Stimulated activated CD4-positive, alpha-beta T cell treated with anti-CD3 and anti-CD28 coated beads, Interleukin-4, amount 100 ng/mL, for 4 hours (primary cell): Measurements from ENCODE around the gene GRAMD1A.
"Not testable (repeated sequence)": the region's sequence is repeated elsewhere in the genome, so short reads cannot be mapped to it uniquely, and the experiment has no call there.

ENCODE experiments used
- DNase-seq, 2 experiments: peaks; one replicate each; pipeline ENCODE4 v3.0.0-alpha.2; 2020

GRAMD1A gene

GRCh38 chr19:35004517-35005255, 4.6 kb downstream of the GRAMD1A start:
- no peak for DNase-seq

GRCh38 chr19:35005256-35005977, 5.3 kb downstream of the GRAMD1A start:
- no peak for DNase-seq

DNA sequence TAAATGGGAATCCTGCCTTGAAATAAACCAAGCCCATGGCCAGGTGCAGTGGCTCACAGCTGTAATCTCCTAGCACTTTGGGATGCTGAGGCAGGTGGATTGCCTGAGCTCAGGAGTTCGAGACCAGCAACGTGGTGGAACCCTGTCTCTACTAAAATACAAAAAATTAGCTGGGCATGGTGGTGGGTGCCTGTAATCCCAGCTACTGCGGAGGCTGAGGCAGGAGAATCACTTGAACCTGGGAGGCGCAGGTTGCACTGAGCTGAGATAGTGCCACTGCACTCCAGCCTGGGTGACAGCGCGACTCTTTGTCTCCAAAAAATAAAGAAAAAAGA, 5.9 kb downstream of the GRAMD1A start:
- not testable (repeated sequence) for DNase-seq

- no peak for DNase-seq
Observed at GRCh38 chr19:35006342-35006998, 6.3 kb downstream of the GRAMD1A start.

DNA sequence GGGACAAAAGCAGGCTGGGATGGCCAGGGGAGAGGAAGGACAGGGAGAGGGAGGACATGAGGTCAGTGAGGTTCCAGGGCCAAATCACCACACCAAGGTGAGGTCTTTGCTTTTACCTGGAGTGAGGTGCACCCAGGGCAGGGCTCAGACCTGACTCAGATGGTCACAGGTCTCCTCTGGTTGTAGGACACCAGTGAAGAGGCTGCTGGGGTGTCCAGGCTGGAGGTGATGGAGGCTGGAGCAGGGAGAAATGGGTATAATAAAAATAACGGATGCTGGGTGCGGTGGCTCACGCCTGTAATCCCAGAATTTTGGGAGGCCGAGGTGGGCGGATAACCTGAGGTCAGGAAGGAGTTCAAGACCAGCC, 6.9 kb downstream of the GRAMD1A start:
- DNase-seq = no peak

DNA sequence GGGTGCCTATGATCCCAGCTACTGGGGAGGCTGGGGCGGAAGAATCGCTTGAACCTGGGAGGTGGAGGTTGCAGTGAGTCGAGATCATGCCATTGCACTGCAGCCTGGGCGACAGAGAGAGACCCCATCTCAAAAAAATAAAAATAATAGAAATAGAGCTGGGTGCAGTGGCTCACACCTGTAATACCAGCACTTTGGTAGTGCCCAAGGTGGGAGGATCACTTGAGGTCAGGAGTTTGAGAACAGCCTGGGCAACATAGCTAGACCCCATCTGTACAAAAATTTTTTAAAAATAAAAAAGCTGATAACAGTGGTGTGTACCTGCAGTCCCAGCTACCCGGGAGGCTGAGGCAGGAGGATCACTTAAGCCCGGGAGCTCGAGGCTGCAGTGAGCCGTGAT, 7.3 kb downstream of the GRAMD1A start:
- DNase-seq = not testable (repeated sequence)

GRCh38 chr19:35008891-35009341, 8.8 kb downstream of the GRAMD1A start:
- no peak for DNase-seq

- no peak for DNase-seq
Observed at GRCh38 chr19:35009424-35010415, 9.6 kb downstream of the GRAMD1A start.

GRCh38 chr19:35011091-35011689, 11.1 kb downstream of the GRAMD1A start:
- no peak for DNase-seq

GRCh38 chr19:35011737-35012682, 11.9 kb downstream of the GRAMD1A start:
- DNase-seq = no peak

DNA sequence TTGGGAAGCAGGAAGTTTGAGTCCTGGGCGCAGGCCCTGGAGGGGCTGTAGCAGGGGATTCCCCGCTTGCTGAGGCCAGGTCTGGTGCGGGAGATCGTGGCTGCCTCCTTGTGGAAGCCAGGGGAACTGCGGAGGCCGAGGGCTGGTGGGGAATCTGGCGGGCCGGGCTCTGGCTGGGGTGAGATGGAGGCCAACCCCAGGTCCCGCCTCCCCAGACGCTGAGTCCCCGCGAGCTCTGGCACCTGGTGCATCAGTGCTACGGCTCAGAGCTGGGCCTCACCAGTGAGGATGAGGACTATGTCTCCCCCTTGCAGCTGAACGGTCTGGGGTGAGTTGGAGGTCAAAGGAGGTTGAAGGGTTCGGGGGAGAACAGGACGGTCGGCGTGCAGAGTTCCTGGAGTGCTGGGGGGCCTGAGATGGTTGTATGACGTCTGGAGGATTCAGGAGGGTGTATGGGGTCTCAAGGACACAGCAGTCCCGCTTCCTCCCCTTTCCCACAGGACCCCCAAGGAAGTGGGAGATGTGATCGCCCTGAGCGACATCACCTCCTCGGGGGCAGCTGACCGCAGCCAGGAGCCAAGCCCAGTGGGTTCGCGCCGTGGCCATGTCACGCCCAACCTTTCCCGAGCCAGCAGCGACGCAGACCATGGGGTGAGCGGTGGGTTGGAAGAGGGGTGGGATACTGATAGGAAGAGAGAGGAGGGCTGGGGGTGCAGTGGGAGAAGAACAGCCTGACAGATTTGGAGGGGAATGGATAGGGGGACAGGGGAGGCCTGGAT, 13.1 kb downstream of the GRAMD1A start:
- peak; percentile 72 to 81 for DNase-seq

GRCh38 chr19:35013820-35014754, 14.0 kb downstream of the GRAMD1A start:
- DNase-seq = peak in 1 of 2 experiments; percentile 53

- DNase-seq = not testable (repeated sequence)
Observed at GRCh38 chr19:35014774-35015173, 14.7 kb downstream of the GRAMD1A start.

GRCh38 chr19:35015270-35015953, 15.3 kb downstream of the GRAMD1A start:
- no peak for DNase-seq

GRCh38 chr19:35015954-35016351, 15.8 kb downstream of the GRAMD1A start:
- DNase-seq = no peak

- DNase-seq = no peak
Observed at GRCh38 chr19:35017507-35017906, 17.4 kb downstream of the GRAMD1A start.

- DNase-seq = no peak
Observed at GRCh38 chr19:35018379-35018778, 18.3 kb downstream of the GRAMD1A start.

DNA sequence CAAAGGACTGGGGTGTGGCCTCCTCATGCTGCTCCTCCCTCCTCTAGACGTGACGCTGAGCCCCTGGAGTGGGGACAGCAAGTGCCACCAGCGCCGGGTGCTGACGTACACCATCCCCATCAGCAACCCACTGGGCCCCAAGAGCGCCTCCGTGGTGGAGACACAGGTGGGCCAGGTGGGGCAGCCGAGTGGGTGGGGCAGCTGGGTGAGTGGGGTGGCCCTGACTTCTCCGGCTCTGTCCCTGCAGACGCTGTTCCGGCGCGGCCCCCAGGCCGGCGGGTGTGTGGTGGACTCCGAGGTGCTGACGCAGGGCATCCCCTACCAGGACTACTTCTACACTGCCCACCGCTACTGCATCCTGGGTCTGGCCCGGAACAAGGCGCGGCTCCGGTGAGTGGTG, 19.0 kb downstream of the GRAMD1A start:
- no peak for DNase-seq
